CD4-positive, alpha-beta memory T cell (primary cell): Measurements from ENCODE around the gene SPTB. TPM values are rescaled to one million over a fixed set of nuclear protein-coding genes. Genes with fewer than 3 reads are reported as not detected.

Experiments
- CTCF ChIA-PET: fragments of 350-600 bp; sonication (Branson Sonifier 250); formaldehyde crosslinking; loops from one replicate; lab custom pipeline; 2021; ENCODE audit warnings: inconsistent platforms; ENCODE audit not compliant: partially characterized antibody; lab: Charles Lee
- POLR2A ChIA-PET: fragments of 350-600 bp; sonication (Branson Sonifier 250); formaldehyde crosslinking; loops from one replicate; lab custom pipeline; 2021; ENCODE audit not compliant: partially characterized antibody; lab: Charles Lee
- DNase-seq, 5 donors: peaks; one replicate each; pipeline versions ENCODE4 v3.0.0 to v3.0.0-alpha.2; 2020 to 2022; ENCODE audit warnings: mixed read lengths in 1 of 5
- H3K27ac ChIP-seq: one replicate; pipeline ENCODE4 v1.7.0; 2013; ENCODE audit warnings: low read depth, low read length
- H3K27me3 ChIP-seq: 2 replicates; pipeline ENCODE4 v1.7.0; 2013; ENCODE audit warnings: mild to moderate bottlenecking, low read length, moderate library complexity; ENCODE audit not compliant: insufficient read depth
- H3K36me3 ChIP-seq: 2 replicates; pipeline ENCODE4 v1.7.0; 2013; ENCODE audit warnings: mild to moderate bottlenecking, low read length, moderate library complexity; ENCODE audit not compliant: insufficient read depth
- H3K4me1 ChIP-seq: 2 replicates; pipeline ENCODE4 v1.7.0; 2013; ENCODE audit warnings: mild to moderate bottlenecking, low read length, moderate library complexity; ENCODE audit not compliant: insufficient read depth
- H3K4me3 ChIP-seq, 2 donors: one replicate each; pipeline ENCODE4 v1.7.0; 2013; ENCODE audit warnings: low read length in 2 of 2, mild to moderate bottlenecking in 1 of 2
- H3K9me3 ChIP-seq, 2 donors: one replicate each; pipeline ENCODE4 v1.7.0; 2013; ENCODE audit warnings: low read length in 2 of 2, control low read depth in 1 of 2; ENCODE audit not compliant: control insufficient read depth in 1 of 2
- H3K27ac Mint-ChIP-seq, 7 donors: one replicate each; pipeline ENCODE4 v1.8.0; 2020 to 2021; ENCODE audit warnings: mixed read lengths in 7 of 7, mild to moderate bottlenecking in 6 of 7, inconsistent platforms in 3 of 7, moderate library complexity in 3 of 7
- H3K27me3 Mint-ChIP-seq, 2 donors: one replicate each; pipeline ENCODE4 v1.8.0; 2020 to 2021; ENCODE audit warnings: mixed read lengths in 2 of 2
- H3K36me3 Mint-ChIP-seq, 2 donors: one replicate each; pipeline ENCODE4 v1.8.0; 2020 to 2021; ENCODE audit warnings: mixed read lengths in 2 of 2, inconsistent platforms in 1 of 2, mild to moderate bottlenecking in 1 of 2
- H3K4me1 Mint-ChIP-seq, 4 donors: one replicate each; pipeline ENCODE4 v1.8.0; 2020 to 2021; ENCODE audit warnings: mixed read lengths in 4 of 4, mild to moderate bottlenecking in 1 of 4
- H3K4me3 Mint-ChIP-seq, 8 donors: one replicate each; pipeline ENCODE4 v1.8.0; 2020 to 2021; ENCODE audit warnings: mixed read lengths in 8 of 8, mild to moderate bottlenecking in 7 of 8, moderate library complexity in 6 of 8, inconsistent platforms in 3 of 8
- H3K9me3 Mint-ChIP-seq, 8 donors: one replicate each; pipeline ENCODE4 v1.8.0; 2020 to 2021; ENCODE audit warnings: mixed read lengths in 8 of 8, mild to moderate bottlenecking in 5 of 8, inconsistent platforms in 3 of 8, moderate library complexity in 1 of 8
- intact Hi-C: fragments of 100-400 bp; cut with micrococcal nuclease; formaldehyde crosslinking; loops from one replicate; pipeline ENCODE4 v1.15.1; 2023
- polyA plus RNA-seq, 2 donors: library from polyadenylated mRNA; unstranded; fragments of 300-500 nt; fragmentation: Illumina TruSeq; gene quantifications; one replicate each; pipeline ENCODE4 v1.2.3, GENCODE V29; 2021
- total RNA-seq, 2 experiments: library from RNA; stranded (reverse); gene quantifications; one replicate each; pipeline ENCODE4 v1.2.3, GENCODE V29; 2021

The SPTB gene
- total and polyA plus RNA-seq, 4 experiments from 2014 or later, result 0.03 to 0.37 (median 0.09) TPM; not detected in 1

DNA sequence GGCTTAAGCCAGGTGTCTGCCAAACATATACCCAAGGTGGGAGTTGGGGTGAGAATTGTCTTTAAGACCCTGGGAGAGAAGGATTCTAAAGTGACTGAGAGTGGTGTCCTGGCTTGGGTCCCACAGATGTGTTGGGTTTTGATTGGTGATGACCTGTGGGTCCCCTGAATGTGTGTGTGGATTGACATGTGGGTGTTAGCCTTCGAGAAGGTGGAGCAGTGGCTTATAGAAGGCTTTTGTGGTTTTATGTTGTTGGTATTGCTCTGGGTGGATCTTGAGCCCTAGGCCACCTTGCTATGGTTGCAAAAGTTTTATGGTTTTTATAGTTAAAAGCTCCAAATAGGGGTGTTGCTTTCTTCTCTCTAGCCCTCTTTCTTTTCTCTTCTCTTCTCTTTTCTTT, 145.8 kb downstream of the SPTB start:
- Histone ChIP-seq H3K4me3 (no peak overlapping the region), H3K36me3 (peaks cover 39% of the 10 kb centered on the region), H3K4me1 (peaks cover 76% of the 10 kb centered on the region), H3K27me3 (no peaks in the 10 kb centered on the region), H3K27ac (peak overlapping the region; percentile 7), H3K9me3 (no peaks in the 10 kb centered on the region)
- CTCF ChIA-PET, result interaction anchor here (0.7 to 1.5 kb wide), 8 partner anchors 12 to 63 kb away, joined by 3 to 7 read pairs (median 4); no protein-coding TSS in a partner anchor
- POLR2A ChIA-PET, result interaction anchor here (0.9 to 3.2 kb wide), 8 partner anchors 10 to 36 kb away, joined by 4 to 34 read pairs (median 6); partner anchors contain the start of gene PLEKHG3
- Mint-ChIP-seq H3K9me3 (no peaks in the 10 kb centered on the region), H3K27ac (peak overlapping the region; percentile 11 to 85 (median 62)), H3K4me3 (peak overlapping the region in 7 of 8 donors; percentile 26 to 77 (median 51)), H3K36me3 (peaks cover 41 to 65% of the 10 kb centered on the region in 2 donors), H3K4me1 (peaks cover 34 to 59% (median 47%) of the 10 kb centered on the region in 4 donors), H3K27me3 (no peaks in the 10 kb centered on the region)
- no peak for DNase-seq
- intact Hi-C loops, result no loop called here

DNA sequence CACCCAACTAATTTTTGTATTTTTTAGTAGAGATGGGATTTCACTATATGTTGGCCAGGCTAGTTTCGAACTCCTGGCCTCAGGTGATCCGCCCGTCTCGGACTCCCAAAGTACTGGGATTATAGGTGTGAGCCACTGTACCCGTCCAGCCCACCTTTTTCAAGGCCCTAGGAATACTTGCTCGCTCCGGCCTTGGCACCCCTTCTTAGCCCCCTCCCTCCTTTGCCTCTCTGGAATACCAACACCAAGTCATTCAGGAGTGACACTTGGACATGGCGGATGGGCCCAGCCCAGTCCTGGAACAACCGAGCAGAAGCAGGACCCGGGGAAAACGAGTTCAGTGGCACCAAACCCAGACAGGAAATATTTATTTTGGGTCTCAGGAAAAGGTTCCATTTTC, 146.4 kb downstream of the SPTB start:
- peaks cover 82% of the 10 kb centered on the region for H3K4me1 ChIP-seq
- H3K36me3 ChIP-seq, result peaks cover 39% of the 10 kb centered on the region
- peak overlapping the region; percentile 7 for H3K27ac ChIP-seq
- no peak for DNase-seq
- peaks cover 47 to 66% of the 10 kb centered on the region in 2 donors for H3K36me3 Mint-ChIP-seq
- peaks cover 38 to 65% (median 53%) of the 10 kb centered on the region in 4 donors for H3K4me1 Mint-ChIP-seq
- H3K9me3 ChIP-seq, result no peaks in the 10 kb centered on the region
- no peak overlapping the region for H3K4me3 ChIP-seq
- CTCF ChIA-PET, result no interaction called here
- H3K27ac Mint-ChIP-seq, result peak overlapping the region in 6 of 7 donors; percentile 30 to 85 (median 64)
- POLR2A ChIA-PET, result interaction anchor here (1.3 kb wide), 1 partner anchor 30 kb away, joined by 8 read pairs; the partner anchor contains the start of gene PLEKHG3
- intact Hi-C loops, result no loop called here
- H3K4me3 Mint-ChIP-seq, result peak overlapping the region in 4 of 8 donors; percentile 4 to 77 (median 60)
- H3K27me3 ChIP-seq, result no peaks in the 10 kb centered on the region
- no peaks in the 10 kb centered on the region for H3K9me3 Mint-ChIP-seq
- H3K27me3 Mint-ChIP-seq, result no peaks in the 10 kb centered on the region

DNA sequence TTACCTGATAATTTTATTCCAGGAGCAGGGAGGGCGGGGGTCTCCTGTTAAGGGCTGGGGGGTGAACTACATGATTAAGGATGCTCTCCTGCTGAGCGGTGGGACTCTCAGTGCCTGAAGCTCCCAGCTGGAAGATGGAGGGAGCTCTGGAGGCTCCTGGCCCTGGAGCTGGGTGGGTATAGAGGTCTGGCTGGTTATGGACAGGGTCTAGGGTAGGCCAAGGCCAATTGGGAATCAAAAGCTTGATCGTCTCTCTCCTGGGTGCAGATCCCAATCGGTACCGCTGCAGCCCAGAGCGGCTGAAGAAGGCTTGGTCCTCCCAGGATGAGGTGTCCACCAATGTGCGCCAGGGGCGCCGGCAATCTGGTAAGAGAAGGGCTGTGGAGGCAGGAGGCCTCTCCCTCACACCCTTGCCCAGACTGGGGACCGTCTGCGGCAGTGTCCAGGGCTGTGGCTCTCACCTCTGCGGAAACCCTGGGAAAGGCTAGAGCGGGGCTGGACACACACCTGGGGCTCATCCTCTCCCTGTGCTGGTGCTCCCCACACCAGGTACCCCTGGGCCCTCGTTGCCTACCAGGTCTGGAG, 147.1 kb downstream of the SPTB start:
- POLR2A ChIA-PET, result interaction anchor here (1.3 to 1.5 kb wide), 3 partner anchors 9 to 26 kb away, joined by 5 to 8 read pairs (median 6); no protein-coding TSS in a partner anchor
- H3K4me3 Mint-ChIP-seq, result no peak overlapping the region
- peaks cover 50 to 68% of the 10 kb centered on the region in 2 donors for H3K36me3 Mint-ChIP-seq
- H3K27ac Mint-ChIP-seq, result peak overlapping the region in 3 of 7 donors; percentile 9 to 29 (median 29)
- intact Hi-C loops, result no loop called here
- Histone ChIP-seq H3K9me3 (no peaks in the 10 kb centered on the region), H3K4me1 (peaks cover 89% of the 10 kb centered on the region), H3K36me3 (peaks cover 40% of the 10 kb centered on the region), H3K4me3 (no peak overlapping the region), H3K27ac (no peak overlapping the region), H3K27me3 (no peaks in the 10 kb centered on the region)
- H3K4me1 Mint-ChIP-seq, result peaks cover 44 to 72% (median 60%) of the 10 kb centered on the region in 4 donors
- DNase-seq, result no peak
- no peaks in the 10 kb centered on the region for H3K27me3 Mint-ChIP-seq
- H3K9me3 Mint-ChIP-seq, result no peaks in the 10 kb centered on the region
- CTCF ChIA-PET, result interaction anchor here (1.7 kb wide), 1 partner anchor 14 kb away, joined by 5 read pairs; no protein-coding TSS in a partner anchor

DNA sequence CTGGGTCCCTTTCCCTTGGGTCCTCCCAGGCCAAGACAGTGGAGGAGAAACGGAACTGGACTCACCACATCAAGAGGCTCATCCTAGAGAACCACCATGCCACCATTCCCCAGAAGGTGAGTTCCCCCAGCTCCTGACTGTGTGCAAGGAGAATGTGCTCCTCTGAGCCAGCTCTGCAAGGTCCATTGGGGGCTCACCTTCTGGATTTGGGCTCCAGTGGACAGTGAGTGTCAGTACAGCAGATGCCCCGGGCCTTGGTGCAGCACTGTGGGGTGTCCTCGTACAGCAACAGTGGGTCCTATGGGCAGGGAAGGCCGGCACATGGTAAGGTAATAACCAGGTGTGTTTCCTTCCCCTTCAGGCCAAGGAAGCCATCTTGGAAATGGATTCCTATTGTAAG, 147.6 kb downstream of the SPTB start:
- H3K4me3 ChIP-seq, result no peak overlapping the region
- H3K4me1 ChIP-seq, result peaks cover 93% of the 10 kb centered on the region
- intact Hi-C loops, result no loop called here
- peaks cover 44 to 78% (median 65%) of the 10 kb centered on the region in 4 donors for H3K4me1 Mint-ChIP-seq
- H3K27me3 ChIP-seq, result no peaks in the 10 kb centered on the region
- no peak overlapping the region for H3K4me3 Mint-ChIP-seq
- no peaks in the 10 kb centered on the region for H3K27me3 Mint-ChIP-seq
- POLR2A ChIA-PET, result interaction anchor here (1.3 to 1.5 kb wide), 3 partner anchors 8 to 25 kb away, joined by 5 to 8 read pairs (median 6); no protein-coding TSS in a partner anchor
- H3K36me3 ChIP-seq, result peaks cover 40% of the 10 kb centered on the region
- H3K9me3 Mint-ChIP-seq, result no peaks in the 10 kb centered on the region
- H3K27ac Mint-ChIP-seq, result peak overlapping the region in 1 of 7 donors; percentile 35
- no peak overlapping the region for H3K27ac ChIP-seq
- CTCF ChIA-PET, result interaction anchor here (1.7 kb wide), 1 partner anchor 14 kb away, joined by 5 read pairs; no protein-coding TSS in a partner anchor
- no peak for DNase-seq
- H3K9me3 ChIP-seq, result no peaks in the 10 kb centered on the region
- H3K36me3 Mint-ChIP-seq, result peaks cover 50 to 67% of the 10 kb centered on the region in 2 donors

DNA sequence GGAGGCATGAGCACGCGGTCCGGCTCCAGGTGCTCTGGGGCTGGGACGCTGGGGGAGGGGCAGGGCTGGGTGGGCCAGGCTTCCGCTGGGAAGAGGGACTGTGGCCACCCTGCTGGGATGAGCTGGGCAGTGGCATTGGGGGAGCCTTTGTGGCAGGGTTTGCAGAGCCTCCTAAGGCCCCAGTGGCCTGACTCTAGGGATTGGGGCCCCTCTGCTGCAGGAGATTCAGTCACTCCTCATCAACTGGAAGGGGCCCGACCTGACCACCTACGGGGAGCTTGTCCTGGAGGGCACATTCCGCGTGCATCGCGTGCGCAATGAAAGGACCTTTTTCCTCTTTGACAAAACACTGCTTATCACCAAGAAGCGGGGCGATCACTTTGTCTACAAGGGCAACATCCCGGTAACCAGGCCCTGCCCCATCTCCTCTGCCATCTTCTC, 148.5 kb downstream of the SPTB start:
- H3K4me3 ChIP-seq, result no peak overlapping the region
- ChIA-PET CTCF (interaction anchor here (1.7 kb wide), 1 partner anchor 15 kb away, joined by 5 read pairs; no protein-coding TSS in a partner anchor), POLR2A (interaction anchor here (1.3 to 1.5 kb wide), 2 partner anchors 22 to 24 kb away, joined by 5 to 8 read pairs; no protein-coding TSS in a partner anchor)
- Mint-ChIP-seq H3K27ac (peak overlapping the region in 6 of 7 donors; percentile 23 to 96 (median 80)), H3K9me3 (no peaks in the 10 kb centered on the region), H3K36me3 (peaks cover 50 to 70% of the 10 kb centered on the region in 2 donors), H3K27me3 (no peaks in the 10 kb centered on the region), H3K4me1 (peaks cover 53 to 85% (median 73%) of the 10 kb centered on the region in 4 donors), H3K4me3 (peak overlapping the region in 2 of 8 donors; percentile 17 to 20)
- peaks cover 93% of the 10 kb centered on the region for H3K4me1 ChIP-seq
- H3K27me3 ChIP-seq, result no peaks in the 10 kb centered on the region
- H3K36me3 ChIP-seq, result peaks cover 36% of the 10 kb centered on the region
- no peaks in the 10 kb centered on the region for H3K9me3 ChIP-seq
- DNase-seq, result no peak
- H3K27ac ChIP-seq, result no peak overlapping the region
- intact Hi-C loops, result no loop called here

DNA sequence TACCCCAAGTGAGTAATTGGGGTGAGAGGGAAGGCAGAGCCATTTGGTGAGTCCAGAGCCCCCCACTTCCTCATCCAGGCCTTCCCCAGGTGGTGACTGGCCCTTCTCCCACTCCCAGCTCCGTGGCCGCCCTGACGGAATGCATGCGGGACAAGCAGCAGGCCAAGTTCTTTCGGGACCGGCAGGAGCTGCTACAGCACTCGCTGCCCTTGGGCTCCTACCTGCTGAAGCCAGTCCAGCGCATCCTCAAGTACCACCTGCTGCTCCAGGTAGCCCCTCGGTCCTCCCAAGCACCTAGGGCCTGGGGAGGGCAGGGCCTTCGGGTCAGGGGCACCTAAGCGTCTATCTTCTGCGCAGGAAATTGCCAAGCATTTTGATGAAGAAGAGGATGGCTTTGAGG, 149.0 kb downstream of the SPTB start:
- Histone ChIP-seq H3K9me3 (no peaks in the 10 kb centered on the region), H3K4me3 (no peak overlapping the region), H3K36me3 (peaks cover 35% of the 10 kb centered on the region), H3K27ac (no peak overlapping the region), H3K27me3 (no peaks in the 10 kb centered on the region), H3K4me1 (peaks cover 93% of the 10 kb centered on the region)
- DNase-seq, result no peak
- Mint-ChIP-seq H3K27ac (peak overlapping the region; percentile 83 to 96 (median 92)), H3K4me3 (peak overlapping the region in 2 of 8 donors; percentile 43 to 64), H3K36me3 (peaks cover 47 to 71% of the 10 kb centered on the region in 2 donors), H3K9me3 (no peaks in the 10 kb centered on the region), H3K4me1 (peaks cover 58 to 85% (median 74%) of the 10 kb centered on the region in 4 donors), H3K27me3 (no peaks in the 10 kb centered on the region)
- ChIA-PET CTCF (no interaction called here), POLR2A (no interaction called here)
- intact Hi-C loops, result no loop called here

DNA sequence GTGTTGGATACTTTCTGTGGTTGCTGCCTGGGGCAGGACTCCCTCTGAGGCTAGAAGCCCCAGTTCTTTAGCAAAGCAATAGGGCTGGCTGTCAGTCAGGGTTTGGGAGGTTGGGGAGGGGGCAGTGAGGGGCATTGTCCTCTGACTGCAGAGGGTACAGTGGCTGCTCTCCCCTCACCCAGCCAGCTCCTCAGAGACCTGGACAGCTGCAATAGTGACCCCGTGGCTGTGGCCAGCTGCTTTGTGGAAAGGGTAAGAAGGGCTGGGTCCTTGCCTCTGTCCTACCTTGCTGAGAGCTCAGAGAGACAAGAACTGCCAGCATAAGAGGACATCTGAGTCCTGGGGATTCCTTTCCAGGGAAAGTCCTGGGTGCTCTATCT, 149.7 kb downstream of the SPTB start:
- Mint-ChIP-seq H3K27me3 (no peaks in the 10 kb centered on the region), H3K27ac (peak overlapping the region; percentile 83 to 96 (median 92)), H3K9me3 (no peaks in the 10 kb centered on the region), H3K4me1 (peaks cover 61 to 85% (median 74%) of the 10 kb centered on the region in 4 donors), H3K4me3 (peak overlapping the region in 7 of 8 donors; percentile 29 to 71 (median 46)), H3K36me3 (peaks cover 44 to 66% of the 10 kb centered on the region in 2 donors)
- ChIA-PET CTCF (no interaction called here), POLR2A (no interaction called here)
- DNase-seq, result no peak
- intact Hi-C loops, result no loop called here
- peak overlapping the region; percentile 38 for H3K27ac ChIP-seq
- H3K4me3 ChIP-seq, result no peak overlapping the region
- no peaks in the 10 kb centered on the region for H3K9me3 ChIP-seq
- H3K36me3 ChIP-seq, result peaks cover 35% of the 10 kb centered on the region
- H3K4me1 ChIP-seq, result peaks cover 93% of the 10 kb centered on the region
- H3K27me3 ChIP-seq, result no peaks in the 10 kb centered on the region
